CD8-positive, alpha-beta memory T cell (primary cell): ENCODE results near the gene CLDN9. TPM values are rescaled to one million over a fixed set of nuclear protein-coding genes. Genes with fewer than 3 reads are reported as not detected.

Experiments
- CTCF ChIA-PET: fragments of 350-600 bp; sonication (Branson Sonifier 250); formaldehyde crosslinking; loops from one replicate; lab custom pipeline; 2021; ENCODE audit warnings: antibody characterized with exemption; lab: Charles Lee
- POLR2A ChIA-PET: fragments of 350-600 bp; sonication (Branson Sonifier 250); formaldehyde crosslinking; loops from one replicate; lab custom pipeline; 2021; ENCODE audit warnings: antibody characterized with exemption; lab: Charles Lee
- DNase-seq, 5 donors: peaks; one replicate each; pipeline versions ENCODE4 v3.0.0 to v3.0.0-alpha.2; 2020 to 2022; ENCODE audit warnings: mixed read lengths in 1 of 5
- H3K27ac ChIP-seq: one replicate; pipeline ENCODE4 v1.7.0; 2013; ENCODE audit warnings: low read depth, mild to moderate bottlenecking, low read length, moderate library complexity
- H3K27me3 ChIP-seq: 2 replicates; pipeline ENCODE4 v1.7.0; 2013; ENCODE audit warnings: low read length, mild to moderate bottlenecking; ENCODE audit not compliant: insufficient read depth, poor library complexity, severe bottlenecking
- H3K36me3 ChIP-seq: 2 replicates; pipeline ENCODE4 v1.7.0; 2013; ENCODE audit warnings: mild to moderate bottlenecking, low read length, moderate library complexity; ENCODE audit not compliant: insufficient read depth
- H3K4me1 ChIP-seq: 2 replicates; pipeline ENCODE4 v1.7.0; 2013; ENCODE audit warnings: mild to moderate bottlenecking, low read length, moderate library complexity; ENCODE audit not compliant: insufficient read depth
- H3K4me3 ChIP-seq: 2 replicates; pipeline ENCODE4 v1.7.0; 2013; ENCODE audit warnings: mild to moderate bottlenecking, low read length
- H3K9me3 ChIP-seq: 2 replicates; pipeline ENCODE4 v1.7.0; 2013; ENCODE audit warnings: mild to moderate bottlenecking, low read length
- H3K27ac Mint-ChIP-seq, 8 donors: one replicate each; pipeline ENCODE4 v1.8.0; 2020 to 2021; ENCODE audit warnings: mixed read lengths in 8 of 8, mild to moderate bottlenecking in 6 of 8, inconsistent platforms in 3 of 8, moderate library complexity in 3 of 8
- H3K27me3 Mint-ChIP-seq, 2 donors: one replicate each; pipeline ENCODE4 v1.8.0; 2020 to 2021; ENCODE audit warnings: mixed read lengths in 2 of 2, mild to moderate bottlenecking in 1 of 2, moderate library complexity in 1 of 2
- H3K36me3 Mint-ChIP-seq, 3 donors: one replicate each; pipeline ENCODE4 v1.8.0; 2020 to 2021; ENCODE audit warnings: mixed read lengths in 3 of 3, inconsistent platforms in 1 of 3, mild to moderate bottlenecking in 1 of 3
- H3K4me1 Mint-ChIP-seq, 3 donors: one replicate each; pipeline ENCODE4 v1.8.0; 2020 to 2021; ENCODE audit warnings: mixed read lengths in 3 of 3, inconsistent platforms in 1 of 3, mild to moderate bottlenecking in 1 of 3
- H3K4me3 Mint-ChIP-seq, 7 donors: one replicate each; pipeline ENCODE4 v1.8.0; 2020 to 2021; ENCODE audit warnings: mixed read lengths in 7 of 7, mild to moderate bottlenecking in 6 of 7, moderate library complexity in 4 of 7, inconsistent platforms in 2 of 7
- H3K9me3 Mint-ChIP-seq, 5 donors: one replicate each; pipeline ENCODE4 v1.8.0; 2020 to 2022; ENCODE audit warnings: mixed read lengths in 5 of 5, mild to moderate bottlenecking in 3 of 5, moderate library complexity in 2 of 5, inconsistent platforms in 1 of 5
- polyA plus RNA-seq: library from polyadenylated mRNA; unstranded; fragments of 300-500 nt; fragmentation: Illumina TruSeq; gene quantifications from one replicate; pipeline ENCODE4 v1.2.3, GENCODE V29; 2021
- total RNA-seq, 2 experiments: library from RNA; stranded (reverse); gene quantifications; one replicate each; pipeline ENCODE4 v1.2.3, GENCODE V29; 2021

CLDN9 gene
- total and polyA plus RNA-seq, 3 experiments from 2014 or later: not detected

GRCh38 chr16:3035289-3035971 lies 22.7 kb downstream of the CLDN9 start:
- Histone ChIP-seq H3K36me3 (no peaks in the 10 kb centered on the region), H3K27ac (no peak overlapping the region), H3K27me3 (peaks cover 63% of the 10 kb centered on the region), H3K4me1 (peaks cover 11% of the 10 kb centered on the region), H3K9me3 (no peaks in the 10 kb centered on the region), H3K4me3 (no peak overlapping the region)
- Mint-ChIP-seq H3K27ac (peak overlapping the region in 1 of 8 donors; percentile 24), H3K36me3 (no peaks in the 10 kb centered on the region), H3K4me3 (peak overlapping the region in 5 of 7 donors; percentile 3 to 64 (median 32)), H3K9me3 (no peaks in the 10 kb centered on the region), H3K27me3 (peaks cover 50 to 66% of the 10 kb centered on the region in 2 donors), H3K4me1 (peaks cover 5 to 16% (median 9%) of the 10 kb centered on the region in 3 donors)
- CTCF ChIA-PET: interaction anchor here (1.1 to 17.8 kb wide), 8 partner anchors 10 to 144 kb away, joined by 3 to 289 read pairs (median 10); partner anchors contain the start of genes CLDN9 and ZNF213
- DNase-seq: no peak
- POLR2A ChIA-PET: interaction anchor here (0.8 to 1.3 kb wide), 3 partner anchors 10 to 90 kb away, joined by 4 to 14 read pairs (median 4); no protein-coding TSS in a partner anchor

- Mint-ChIP-seq H3K9me3 (no peaks in the 10 kb centered on the region), H3K4me3 (peak overlapping the region in 6 of 7 donors; percentile 3 to 64 (median 34)), H3K4me1 (peaks cover 5 to 16% (median 9%) of the 10 kb centered on the region in 3 donors), H3K27ac (peak overlapping the region in 2 of 8 donors; percentile 24 to 87), H3K36me3 (no peaks in the 10 kb centered on the region), H3K27me3 (peaks cover 50 to 67% of the 10 kb centered on the region in 2 donors)
- CTCF ChIA-PET: interaction anchor here (1.1 to 17.8 kb wide), 6 partner anchors 9 to 143 kb away, joined by 3 to 289 read pairs (median 54); partner anchors contain the start of genes CLDN9 and ZNF213
- H3K4me3 ChIP-seq: no peak overlapping the region
- POLR2A ChIA-PET: interaction anchor here (1.0 to 1.3 kb wide), 3 partner anchors 8 to 13 kb away, joined by 3 to 4 read pairs (median 4); no protein-coding TSS in a partner anchor
- peaks cover 11% of the 10 kb centered on the region for H3K4me1 ChIP-seq
- peaks cover 65% of the 10 kb centered on the region for H3K27me3 ChIP-seq
- H3K9me3 ChIP-seq: no peaks in the 10 kb centered on the region
- H3K36me3 ChIP-seq: no peaks in the 10 kb centered on the region
- no peak for DNase-seq
- no peak overlapping the region for H3K27ac ChIP-seq
These were observed 23.4 kb downstream of the CLDN9 start for GRCh38 chr16:3035972-3036725.

- Histone ChIP-seq H3K27ac (no peak within 1 kb of the TSS), H3K4me3 (no peak within 1 kb of the TSS), H3K9me3 (no peaks in the 10 kb centered on the region), H3K27me3 (peaks cover 70% of the 10 kb centered on the region), H3K4me1 (peaks cover 11% of the 10 kb centered on the region), H3K36me3 (no peaks in the 10 kb centered on the region)
- H3K4me3 Mint-ChIP-seq: peak within 1 kb of the TSS in 6 of 7 donors; percentile 32 to 64 (median 52)
- POLR2A ChIA-PET: interaction anchor here (1.0 kb wide), 1 partner anchor 8 kb away, joined by 3 read pairs; no protein-coding TSS in a partner anchor
- H3K4me1 Mint-ChIP-seq: peaks cover 3 to 13% (median 9%) of the 10 kb centered on the region in 3 donors
- H3K27ac Mint-ChIP-seq: peak within 1 kb of the TSS in 3 of 8 donors; percentile 24 to 87 (median 25)
- CTCF ChIA-PET: interaction anchor here (1.1 to 11.6 kb wide), 4 partner anchors 6 to 143 kb away, joined by 3 to 218 read pairs (median 62); partner anchors contain the start of gene ZNF213
- no peak for DNase-seq
- no peaks in the 10 kb centered on the region for H3K36me3 Mint-ChIP-seq
- peaks cover 48 to 63% of the 10 kb centered on the region in 2 donors for H3K27me3 Mint-ChIP-seq
- H3K9me3 Mint-ChIP-seq: no peaks in the 10 kb centered on the region
These were observed 24.1 kb downstream of the CLDN9 start, which contains the start of gene BICDL2 for GRCh38 chr16:3036726-3037315. Gene BICDL2, minus strand, starts transcription at chr16:3036944. Its CDS starts 1,448 bp downstream, at chr16:3035496.

DNA sequence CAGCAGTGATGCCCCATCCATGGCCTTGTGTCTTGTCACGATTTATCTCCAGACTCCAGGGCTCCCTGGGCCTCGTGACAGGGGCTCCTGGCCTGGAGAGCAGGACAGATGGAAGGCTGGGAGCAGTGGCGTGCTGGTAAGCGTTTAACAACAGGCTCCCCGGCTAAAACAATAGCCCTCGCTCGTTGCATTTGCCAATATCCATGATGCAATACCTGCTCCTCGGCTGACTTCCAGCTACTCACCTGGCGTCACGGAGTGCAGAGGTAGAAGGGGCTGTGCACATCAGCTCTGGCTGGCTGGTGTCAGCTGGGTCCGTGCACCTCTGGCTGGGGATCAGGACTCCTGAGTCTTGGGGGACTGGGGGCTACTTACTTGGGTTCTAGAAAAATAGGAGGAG lies 25.5 kb downstream of the CLDN9 start:
- no peaks in the 10 kb centered on the region for H3K9me3 ChIP-seq
- H3K27me3 ChIP-seq: peaks cover 70% of the 10 kb centered on the region
- H3K36me3 ChIP-seq: no peaks in the 10 kb centered on the region
- Mint-ChIP-seq H3K9me3 (no peaks in the 10 kb centered on the region), H3K27ac (no peak overlapping the region), H3K27me3 (peaks cover 54 to 56% of the 10 kb centered on the region in 2 donors), H3K4me3 (no peak overlapping the region), H3K36me3 (no peaks in the 10 kb centered on the region), H3K4me1 (peaks cover 3 to 13% (median 9%) of the 10 kb centered on the region in 3 donors)
- ChIA-PET POLR2A (no interaction called here), CTCF (interaction anchor here (0.6 to 9.7 kb wide), 4 partner anchors 8 to 91 kb away, joined by 3 to 119 read pairs (median 6); partner anchors contain the start of gene THOC6)
- peaks cover 11% of the 10 kb centered on the region for H3K4me1 ChIP-seq
- H3K4me3 ChIP-seq: no peak overlapping the region
- H3K27ac ChIP-seq: no peak overlapping the region
- DNase-seq: no peak

DNA sequence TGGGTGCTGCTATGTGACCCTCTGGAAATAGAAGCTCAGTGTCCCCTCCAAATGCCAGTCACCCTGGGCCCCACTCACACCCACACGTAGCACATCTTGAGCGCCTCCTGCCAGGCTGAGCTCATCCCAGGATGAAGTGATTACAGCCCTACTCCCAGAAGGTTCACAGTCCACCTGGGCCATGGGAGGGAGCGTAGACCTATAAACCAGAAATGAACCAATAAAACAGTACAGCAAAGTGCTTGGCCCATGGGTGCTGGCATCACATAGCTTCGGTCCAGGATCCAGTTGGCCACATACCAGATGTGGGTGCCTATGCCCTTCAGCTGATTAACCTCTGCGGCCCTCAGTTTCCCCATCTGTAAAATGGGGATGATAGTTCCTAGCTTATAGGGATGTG lies 26.2 kb downstream of the CLDN9 start:
- POLR2A ChIA-PET: no interaction called here
- no peak overlapping the region for H3K4me3 Mint-ChIP-seq
- Histone ChIP-seq H3K27ac (no peak overlapping the region), H3K27me3 (peaks cover 74% of the 10 kb centered on the region), H3K36me3 (no peaks in the 10 kb centered on the region), H3K4me3 (no peak overlapping the region), H3K4me1 (peaks cover 11% of the 10 kb centered on the region), H3K9me3 (no peaks in the 10 kb centered on the region)
- no peaks in the 10 kb centered on the region for H3K36me3 Mint-ChIP-seq
- H3K27me3 Mint-ChIP-seq: peaks cover 53 to 57% of the 10 kb centered on the region in 2 donors
- DNase-seq: no peak
- CTCF ChIA-PET: interaction anchor here (0.6 to 9.7 kb wide), 5 partner anchors 8 to 91 kb away, joined by 3 to 119 read pairs (median 6); partner anchors contain the start of gene THOC6
- H3K9me3 Mint-ChIP-seq: no peaks in the 10 kb centered on the region
- H3K27ac Mint-ChIP-seq: no peak overlapping the region
- peaks cover 3 to 10% (median 9%) of the 10 kb centered on the region in 3 donors for H3K4me1 Mint-ChIP-seq

DNA sequence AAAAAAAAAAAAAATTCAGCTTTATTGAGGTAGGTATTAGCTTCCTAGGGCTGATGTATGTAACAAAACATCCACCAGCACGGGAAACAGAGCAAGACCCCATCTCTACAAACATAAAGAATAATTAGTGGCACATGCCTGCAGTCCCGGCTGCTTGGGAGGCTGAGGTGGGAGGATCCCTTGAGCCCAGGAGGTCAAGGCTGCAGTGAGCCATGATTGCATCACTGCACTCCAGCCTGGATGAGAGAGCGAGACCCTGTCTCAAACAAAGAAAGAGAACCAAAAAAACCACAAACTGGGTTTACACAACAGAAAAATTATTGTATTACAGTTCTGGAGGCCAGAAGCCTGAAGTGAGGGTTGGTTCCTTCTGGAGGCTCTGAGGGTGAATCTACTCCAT lies 29.7 kb downstream of the CLDN9 start:
- Mint-ChIP-seq H3K36me3 (no peaks in the 10 kb centered on the region), H3K9me3 (no peaks in the 10 kb centered on the region), H3K27me3 (peaks cover 37 to 51% of the 10 kb centered on the region in 2 donors), H3K4me1 (peaks cover 7 to 16% (median 11%) of the 10 kb centered on the region in 3 donors), H3K4me3 (no peak overlapping the region), H3K27ac (no peak overlapping the region)
- H3K9me3 ChIP-seq: no peaks in the 10 kb centered on the region
- H3K27ac ChIP-seq: no peak overlapping the region
- no peaks in the 10 kb centered on the region for H3K36me3 ChIP-seq
- H3K27me3 ChIP-seq: peaks cover 71% of the 10 kb centered on the region
- POLR2A ChIA-PET: interaction anchor here (1.2 kb wide), 1 partner anchor 11 kb away, joined by 5 read pairs; no protein-coding TSS in a partner anchor
- DNase-seq: no peak
- peaks cover 27% of the 10 kb centered on the region for H3K4me1 ChIP-seq
- CTCF ChIA-PET: interaction anchor here (1.5 to 9.7 kb wide), 2 partner anchors 12 to 39 kb away, joined by 3 to 119 read pairs; no protein-coding TSS in a partner anchor
- no peak overlapping the region for H3K4me3 ChIP-seq

DNA sequence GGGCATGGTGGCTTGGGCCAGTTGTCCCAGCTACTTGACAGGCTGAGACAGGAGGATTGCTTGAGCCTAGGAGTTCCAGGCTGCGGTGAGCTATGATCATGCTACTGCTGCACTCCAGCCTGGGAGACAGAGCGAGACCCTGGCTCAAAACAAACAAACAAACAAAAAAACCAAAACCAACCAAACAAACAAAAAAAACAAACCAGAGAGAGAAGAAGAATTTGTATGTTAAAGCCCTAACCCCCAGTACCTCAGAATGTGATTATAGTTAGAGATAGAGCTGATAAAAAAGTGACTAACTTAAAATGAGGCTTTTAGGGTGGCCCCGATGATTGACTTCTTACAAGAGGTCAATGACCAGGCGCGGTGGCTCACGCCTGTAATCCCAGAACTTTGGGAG lies 32.0 kb downstream of the CLDN9 start:
- Mint-ChIP-seq H3K4me1 (peaks cover 12 to 30% (median 22%) of the 10 kb centered on the region in 3 donors), H3K27ac (peak overlapping the region in 3 of 8 donors; percentile 6 to 66 (median 42)), H3K36me3 (no peaks in the 10 kb centered on the region), H3K27me3 (peaks cover 17 to 34% of the 10 kb centered on the region in 2 donors), H3K4me3 (peak overlapping the region; percentile 56 to 89 (median 83)), H3K9me3 (no peaks in the 10 kb centered on the region)
- Histone ChIP-seq H3K27ac (no peak overlapping the region), H3K27me3 (peaks cover 51% of the 10 kb centered on the region), H3K9me3 (no peaks in the 10 kb centered on the region), H3K4me3 (no peak overlapping the region), H3K36me3 (no peaks in the 10 kb centered on the region), H3K4me1 (peaks cover 27% of the 10 kb centered on the region)
- DNase-seq: no peak
- ChIA-PET POLR2A (interaction anchor here (0.8 kb wide), 1 partner anchor 8 kb away, joined by 3 read pairs; the partner anchor contains the start of gene BICDL2), CTCF (interaction anchor here (0.9 to 9.7 kb wide), 5 partner anchors 9 to 85 kb away, joined by 3 to 119 read pairs (median 9); no protein-coding TSS in a partner anchor)
